HG03571 (cell line): Measurements from ENCODE around the gene ABCC2.
"Not testable (repeated sequence)": the region's sequence is repeated elsewhere in the genome, so short reads cannot be mapped to it uniquely, and the experiment has no call there.

Experiments
- ATAC-seq: cut with Tn5 transposase; IDR thresholded peaks from one replicate; pipeline ENCODE4 v1.9.1; 2021; ENCODE audit not compliant: unreplicated experiment

ABCC2 gene

GRCh38 chr10:99782447-99783286 is at the start of gene ABCC2:
ABCC2 (plus strand) TSS chr10:99782640; CDS start chr10:99782845, 205 bp downstream.
- no peak for ATAC-seq

GRCh38 chr10:99733366-99733765 is 49.1 kb upstream of the ABCC2 start:
- ATAC-seq, result no peak

GRCh38 chr10:99734111-99734510 is 48.3 kb upstream of the ABCC2 start:
- not testable (repeated sequence) for ATAC-seq

GRCh38 chr10:99740260-99740659 is 42.2 kb upstream of the ABCC2 start:
- no peak for ATAC-seq

GRCh38 chr10:99740933-99741559 is 41.4 kb upstream of the ABCC2 start:
- no peak for ATAC-seq

- no peak for ATAC-seq
Measured at GRCh38 chr10:99742254-99742653, 40.2 kb upstream of the ABCC2 start.

- no peak for ATAC-seq
Measured at GRCh38 chr10:99742701-99743100, 39.7 kb upstream of the ABCC2 start.

GRCh38 chr10:99743841-99744240 is 38.6 kb upstream of the ABCC2 start:
- no peak for ATAC-seq

- ATAC-seq, result not testable (repeated sequence)
Measured at GRCh38 chr10:99746166-99746565, 36.3 kb upstream of the ABCC2 start.

- no peak for ATAC-seq
Measured at GRCh38 chr10:99748823-99749451, 33.5 kb upstream of the ABCC2 start.

- ATAC-seq, result no peak
Measured at GRCh38 chr10:99750641-99751040, 31.8 kb upstream of the ABCC2 start.

- ATAC-seq, result no peak
Measured at GRCh38 chr10:99754670-99755069, 27.8 kb upstream of the ABCC2 start.

GRCh38 chr10:99756159-99756558 is 26.3 kb upstream of the ABCC2 start:
- no peak for ATAC-seq

GRCh38 chr10:99758211-99758891 is 24.1 kb upstream of the ABCC2 start:
- no peak for ATAC-seq

GRCh38 chr10:99760321-99760720 is 22.1 kb upstream of the ABCC2 start:
- ATAC-seq, result no peak

GRCh38 chr10:99761365-99761764 is 21.1 kb upstream of the ABCC2 start:
- no peak for ATAC-seq

- ATAC-seq, result peak; percentile 25
Measured at GRCh38 chr10:99765672-99766301, 16.7 kb upstream of the ABCC2 start.

- peak; percentile 61 for ATAC-seq
Measured at GRCh38 chr10:99766302-99766681, 16.1 kb upstream of the ABCC2 start.

GRCh38 chr10:99767901-99768300 is 14.5 kb upstream of the ABCC2 start:
- ATAC-seq, result no peak

GRCh38 chr10:99768556-99768955 is 13.9 kb upstream of the ABCC2 start:
- no peak for ATAC-seq

GRCh38 chr10:99769706-99770105 is 12.7 kb upstream of the ABCC2 start:
- no peak for ATAC-seq
